Pancreas (tissue), 10 donors: Measurements from ENCODE around the gene GATAD2B. TPM values are rescaled to one million over a fixed set of nuclear protein-coding genes. Genes with fewer than 3 reads are reported as not detected.
A peak's percentile ranks its signal among the peaks of the same experiment; 100 is the strongest.

Experiments
- ATAC-seq, 4 donors: fragments of 200-7000 bp; cut with Tn5 transposase; one replicate each; pipeline versions ENCODE4 v1.8.0 to v1.9.1; 2020; ENCODE audit warnings: mild to moderate bottlenecking in 4 of 4, moderate library complexity in 4 of 4
- DNase-seq, 6 donors: peaks; one replicate each; pipeline ENCODE4 v3.0.0-alpha.2; 2020
- FAIRE-seq: peaks from 2 replicates; lab custom pipeline; 2012; peaks lifted over from hg19 to GRCh38; lab: Jason Lieb, UNC
- H3K27ac ChIP-seq, 4 donors: fragments of 200-600 bp; sonication (generic); 1 replicate in 3 of 4; 2 replicates in 1 of 4; pipeline versions ENCODE4 v1.5.0 to v1.8.0; 2020
- H3K27me3 ChIP-seq, 4 donors: fragments of 200-600 bp; one replicate each; pipeline ENCODE4 v1.8.0; 2021
- H3K36me3 ChIP-seq, 3 donors: fragments of 200-600 bp; sonication (generic) in 1 of 3; one replicate each; pipeline versions ENCODE4 v1.5.0 to v1.8.0; 2020 to 2021
- H3K4me1 ChIP-seq, 3 donors: fragments of 200-600 bp; one replicate each; pipeline ENCODE4 v1.8.0; 2021
- H3K4me3 ChIP-seq, 4 donors: fragments of 200-600 bp; sonication (generic) in 2 of 4; one replicate each; pipeline versions ENCODE4 v1.5.0 to v1.8.0; 2020 to 2021
- H3K9me3 ChIP-seq, 4 donors: fragments of 200-600 bp; one replicate each; pipeline ENCODE4 v1.8.0; 2021
- CTCF ChIP-seq, 4 donors: fragments of 200-600 bp; sonication (generic) in 3 of 4; IDR thresholded peaks; one replicate each; pipeline versions ENCODE4 v1.5.0 to v1.8.0; 2021; ENCODE audit warnings: antibody characterized with exemption in 4 of 4
- WGBS, 2 donors: extraction: QIAGEN DNeasy Blood & Tissue Kit; methylation state at CpG; one replicate each; pipeline ENCODE4 v1.1.7; 2013; 5-methylcytosine and 5-hydroxymethylcytosine counted together
- intact Hi-C, 3 donors: fragments of 100-400 bp; cut with DNase I; formaldehyde crosslinking; loops; one replicate each; pipeline versions ENCODE4 v1.11.1 to v1.14.2; 2022
- polyA plus RNA-seq, 2 donors: library from polyadenylated mRNA; stranded (reverse); fragments of 200-250 nt; gene quantifications; one replicate each; pipeline ENCODE4 v1.2.3, GENCODE V29; 2013
- total RNA-seq, 6 donors: library from RNA; stranded (reverse); fragmentation: NEBNext Ultra II Directional in 4 of 6; extraction: Animal tissue kit (Norgen Biotek cat#: 25700) in 4 of 6; gene quantifications; one replicate each; pipeline versions ENCODE4 v1.2.1 to v1.2.4, GENCODE V29; 2021 to 2023
- donor health status: healthy with polysubstance abuse.
- donor health status: DM: no; HTN: no; CAD: no; lungs with moderate emphysema.
- donor health status: DM: no; HTN: no; CAD: no.
- donor health status: control.
- donor health status: control.
- donor health status: Bipolar disorder and iron deficiency.
- donor health status: DM: yes; HTN: yes; CAD: no.
- donor health status: DM: no; HTN: no; CAD: no.
- donor health status: DM: no; HTN: no; CAD: no.
- donor health status: DM: yes; HTN: yes; CAD: no.

The GATAD2B gene
- total and polyA plus RNA-seq, 8 donors, result 4.8 to 27.1 (median 16.2) TPM

- ATAC-seq (no peak), DNase-seq (peak in 1 of 6 donors; percentile 69), FAIRE-seq (no peak)
- Histone ChIP-seq H3K4me3 (no peak overlapping the region), H3K9me3 (no peaks in the 10 kb centered on the region), H3K4me1 (no peaks in the 10 kb centered on the region), H3K36me3 (no peaks in the 10 kb centered on the region), H3K27me3 (no peaks in the 10 kb centered on the region), H3K27ac (no peak overlapping the region)
- intact Hi-C loops, result loop anchor here (5.0 to 10.0 kb wide), 3 partner anchors 149 to 192 kb away; partner anchors contain the start of genes RAB13 (in 2 of the 3) and DENND4B (in 1 of the 3)
- TF ChIP-seq CTCF (IDR thresholded peaks at IDR 0.05), result no peak
- 72 to 77% methylated on average over 18 of the region's 18 CpGs for WGBS, 2 donors
These were observed 127.4 kb downstream of the GATAD2B start for GRCh38 chr1:153795330-153795837.

GRCh38 chr1:153794624-153795329, 128.0 kb downstream of the GATAD2B start:
- no peak for FAIRE-seq
- TF ChIP-seq CTCF (IDR thresholded peaks at IDR 0.05), result no peak
- intact Hi-C loops, result loop anchor here (5.0 to 10.0 kb wide), 3 partner anchors 150 to 193 kb away; partner anchors contain the start of genes RAB13 (in 2 of the 3) and DENND4B (in 1 of the 3)
- DNase-seq, result peak in 3 of 6 donors; percentile 9 to 51 (median 47)
- peaks cover 0 to 5% (median 0%) of the 10 kb centered on the region in 3 donors for H3K4me1 ChIP-seq
- no peaks in the 10 kb centered on the region for H3K36me3 ChIP-seq
- ATAC-seq, result no peak
- 60 to 66% methylated on average over 13 to 14 of the region's 14 CpGs for WGBS, 2 donors
- no peak overlapping the region for H3K27ac ChIP-seq
- no peaks in the 10 kb centered on the region for H3K9me3 ChIP-seq
- no peaks in the 10 kb centered on the region for H3K27me3 ChIP-seq
- H3K4me3 ChIP-seq, result no peak overlapping the region

GRCh38 chr1:153793973-153794615, 128.7 kb downstream of the GATAD2B start:
- DNase-seq, result peak in 2 of 6 donors; percentile 49 to 51
- Histone ChIP-seq H3K4me1 (peaks cover 0 to 11% (median 4%) of the 10 kb centered on the region in 3 donors), H3K4me3 (no peak overlapping the region), H3K27ac (no peak overlapping the region), H3K36me3 (no peaks in the 10 kb centered on the region), H3K9me3 (no peaks in the 10 kb centered on the region), H3K27me3 (no peaks in the 10 kb centered on the region)
- no peak for TF ChIP-seq CTCF (IDR thresholded peaks at IDR 0.05)
- 80 to 81% methylated on average over 10 to 12 of the region's 12 CpGs for whole genome bisulfite sequencing, 2 donors
- intact Hi-C loops, result loop anchor here in 2 of 3 donors (10.0 kb wide), 2 partner anchors 151 to 191 kb away; partner anchors contain the start of genes DENND4B (in 1 of the 2) and RAB13 (in 1 of the 2)
- no peak for ATAC-seq
- no peak for FAIRE-seq

- WGBS, 2 donors, result 66 to 72% methylated on average over 9 of the region's 9 CpGs
- DNase-seq (peak in 2 of 6 donors; percentile 38 to 44), ATAC-seq (no peak), FAIRE-seq (no peak)
- Histone ChIP-seq H3K36me3 (no peaks in the 10 kb centered on the region), H3K9me3 (no peaks in the 10 kb centered on the region), H3K4me3 (no peak overlapping the region), H3K27ac (no peak overlapping the region), H3K4me1 (peaks cover 0 to 14% (median 6%) of the 10 kb centered on the region in 3 donors), H3K27me3 (no peaks in the 10 kb centered on the region)
- intact Hi-C loops, result loop anchor here in 2 of 3 donors (10.0 kb wide), 2 partner anchors 151 to 191 kb away; partner anchors contain the start of genes DENND4B (in 1 of the 2) and RAB13 (in 1 of the 2)
- no peak for TF ChIP-seq CTCF (IDR thresholded peaks at IDR 0.05)
These were observed 129.4 kb downstream of the GATAD2B start for GRCh38 chr1:153793261-153793972.
